Measurements from ENCODE around the gene SLC16A8. TPM values are rescaled to one million over a fixed set of nuclear protein-coding genes. Genes with fewer than 3 reads are reported as not detected.

SLC16A8 gene
- total and polyA plus RNA-seq, 9 of the 15 experiments (the other 6 are each of a cell fraction or from before 2014, with no cell fraction given): not detected

GRCh38 chr22:38051900-38052862 lies 31.8 kb downstream of the SLC16A8 start (continued):
- TF ChIP-seq MAFF (IDR thresholded peaks at IDR 0.05; ENCODE audit: low read length): no peak
- no peak for TF ChIP-seq TBP (optimal IDR thresholded peaks at IDR 0.05; ENCODE audit: low read depth, low read length)
- no peak for TF ChIP-seq RBM15 (IDR thresholded peaks at IDR 0.05; ENCODE audit: insufficient read depth, low read length)
- no peak for TF ChIP-seq CEBPG (CRISPR knock-in tag; IDR thresholded peaks at IDR 0.05)
- no peak for TF ChIP-seq CEBPG (tag; conservative IDR thresholded peaks at IDR 0.05 in 1 of 2, IDR thresholded peaks at IDR 0.05 in 1 of 2)
- TF ChIP-seq MYBL2 (IDR thresholded peaks at IDR 0.05; ENCODE audit: low read depth): no peak
- TF ChIP-seq MYBL2 (CRISPR knock-in tag; IDR thresholded peaks at IDR 0.05; ENCODE audit: borderline replicate concordance): no peak
- TF ChIP-seq ZNF695 (CRISPR knock-in tag; IDR thresholded peaks at IDR 0.05): no peak
- TF ChIP-seq, protein P1, sequence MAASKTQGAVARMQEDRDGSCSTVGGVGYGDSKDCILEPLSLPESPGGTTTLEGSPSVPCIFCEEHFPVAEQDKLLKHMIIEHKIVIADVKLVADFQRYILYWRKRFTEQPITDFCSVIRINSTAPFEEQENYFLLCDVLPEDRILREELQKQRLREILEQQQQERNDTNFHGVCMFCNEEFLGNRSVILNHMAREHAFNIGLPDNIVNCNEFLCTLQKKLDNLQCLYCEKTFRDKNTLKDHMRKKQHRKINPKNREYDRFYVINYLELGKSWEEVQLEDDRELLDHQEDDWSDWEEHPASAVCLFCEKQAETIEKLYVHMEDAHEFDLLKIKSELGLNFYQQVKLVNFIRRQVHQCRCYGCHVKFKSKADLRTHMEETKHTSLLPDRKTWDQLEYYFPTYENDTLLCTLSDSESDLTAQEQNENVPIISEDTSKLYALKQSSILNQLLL (CRISPR knock-in tag; IDR thresholded peaks at IDR 0.05; ENCODE audit: borderline replicate concordance): no peak
- TF ChIP-seq ZNF282 (CRISPR knock-in tag; IDR thresholded peaks at IDR 0.05): no peak
- no peak for TF ChIP-seq ZBTB49 (CRISPR knock-in tag; IDR thresholded peaks at IDR 0.05; ENCODE audit: borderline replicate concordance)
- no peak for TF ChIP-seq SREBF1 (IDR thresholded peaks at IDR 0.05; ENCODE audit: borderline replicate concordance, low read depth, low read length)
- TF ChIP-seq ESRRB (CRISPR knock-in tag; IDR thresholded peaks at IDR 0.05; ENCODE audit: borderline replicate concordance): no peak
- no peak for TF ChIP-seq PHF21A (IDR thresholded peaks at IDR 0.05; ENCODE audit: borderline replicate concordance, low read depth)
- TF ChIP-seq CGGBP1 (CRISPR knock-in tag; IDR thresholded peaks at IDR 0.05): no peak
- no peak for TF ChIP-seq RFX7 (CRISPR knock-in tag; IDR thresholded peaks at IDR 0.05)
- TF ChIP-seq ZKSCAN1 (IDR thresholded peaks at IDR 0.05; ENCODE audit: low read depth, low read length): no peak
- TF ChIP-seq TCF3 (CRISPR knock-in tag; IDR thresholded peaks at IDR 0.05): no peak
- TF ChIP-seq TAF9B (IDR thresholded peaks at IDR 0.05; ENCODE audit: partially characterized antibody): no peak
- TF ChIP-seq PHF8 (IDR thresholded peaks at IDR 0.05; ENCODE audit: borderline replicate concordance, low read length): no peak
